HEK293T (cell line): Measurements from ENCODE around the gene KRTAP10-3.

ENCODE experiments used
- CTCF ChIA-PET: fragments of 350-600 bp; formaldehyde crosslinking; extraction: SDS; loops from one replicate; lab custom pipeline; 2021; ENCODE audit warnings: antibody characterized with exemption, inconsistent platforms; lab: Yijun Ruan, JAX
- POLR2A ChIA-PET: fragments of 350-600 bp; formaldehyde crosslinking; extraction: SDS; loops from one replicate; lab custom pipeline; 2020; ENCODE audit warnings: antibody characterized with exemption, inconsistent platforms; lab: Yijun Ruan, JAX
- DNase-seq: peaks from one replicate; pipeline ENCODE4 v3.0.0; 2012; ENCODE audit warnings: mixed read lengths; ENCODE audit errors: extremely low spot score
- ARNT ChIP-seq: fragments of 450-650 bp; IDR thresholded peaks from 2 replicates; pipeline ENCODE4 v1.6.1; 2017; ENCODE audit warnings: mild to moderate bottlenecking
- BHLHE40 ChIP-seq: fragments of 450-650 bp; IDR thresholded peaks from 2 replicates; pipeline ENCODE4 v1.6.1; 2016; ENCODE audit warnings: mild to moderate bottlenecking, moderate library complexity, borderline replicate concordance
- CTBP1 ChIP-seq: fragments of 450-650 bp; IDR thresholded peaks from 2 replicates; pipeline ENCODE4 v1.6.1; 2016; ENCODE audit warnings: borderline replicate concordance
- ELF4 ChIP-seq: fragments of 450-650 bp; IDR thresholded peaks from 2 replicates; pipeline ENCODE4 v1.6.1; 2017; ENCODE audit warnings: antibody characterized with exemption
- FOXA1 ChIP-seq: fragments of 450-650 bp; IDR thresholded peaks from 2 replicates; pipeline ENCODE4 v1.6.1; 2016; ENCODE audit warnings: mild to moderate bottlenecking
- FOXK2 ChIP-seq: fragments of 450-650 bp; IDR thresholded peaks from 2 replicates; pipeline ENCODE4 v1.6.1; 2016; ENCODE audit warnings: mild to moderate bottlenecking
- FOXM1 ChIP-seq: fragments of 450-650 bp; IDR thresholded peaks from 2 replicates; pipeline ENCODE4 v1.6.1; 2017; ENCODE audit warnings: mild to moderate bottlenecking, borderline replicate concordance
- HDGF ChIP-seq: fragments of 450-650 bp; IDR thresholded peaks from 2 replicates; pipeline ENCODE4 v1.6.1; 2017; ENCODE audit warnings: antibody characterized with exemption, borderline replicate concordance
- L3MBTL2 ChIP-seq: fragments of 450-650 bp; conservative IDR thresholded peaks from 2 replicates; pipeline ENCODE4 v1.6.1; 2016; ENCODE audit warnings: mild to moderate bottlenecking
- LEF1 ChIP-seq: fragments of 450-650 bp; IDR thresholded peaks from 2 replicates; pipeline ENCODE4 v1.6.1; 2017; ENCODE audit warnings: mild to moderate bottlenecking, borderline replicate concordance
- NFRKB ChIP-seq: fragments of 450-650 bp; IDR thresholded peaks from 2 replicates; pipeline ENCODE4 v1.6.1; 2016; ENCODE audit warnings: mild to moderate bottlenecking, moderate library complexity
- SP1 ChIP-seq: fragments of 450-650 bp; IDR thresholded peaks from 2 replicates; pipeline ENCODE4 v1.6.1; 2017
- SUZ12 ChIP-seq: fragments of 450-650 bp; IDR thresholded peaks from 2 replicates; pipeline ENCODE4 v1.6.1; 2016; ENCODE audit warnings: mild to moderate bottlenecking
- TARDBP ChIP-seq: fragments of 450-650 bp; IDR thresholded peaks from 2 replicates; pipeline ENCODE4 v1.6.1; 2016
- ZNF384 ChIP-seq: fragments of 450-650 bp; IDR thresholded peaks from 2 replicates; pipeline ENCODE4 v1.6.1; 2016
- TF ChIP-seq, protein P1 (sequence below): fragments of 450-650 bp; IDR thresholded peaks from 2 replicates; pipeline ENCODE4 v1.6.1; 2016

KRTAP10-3 gene

DNA sequence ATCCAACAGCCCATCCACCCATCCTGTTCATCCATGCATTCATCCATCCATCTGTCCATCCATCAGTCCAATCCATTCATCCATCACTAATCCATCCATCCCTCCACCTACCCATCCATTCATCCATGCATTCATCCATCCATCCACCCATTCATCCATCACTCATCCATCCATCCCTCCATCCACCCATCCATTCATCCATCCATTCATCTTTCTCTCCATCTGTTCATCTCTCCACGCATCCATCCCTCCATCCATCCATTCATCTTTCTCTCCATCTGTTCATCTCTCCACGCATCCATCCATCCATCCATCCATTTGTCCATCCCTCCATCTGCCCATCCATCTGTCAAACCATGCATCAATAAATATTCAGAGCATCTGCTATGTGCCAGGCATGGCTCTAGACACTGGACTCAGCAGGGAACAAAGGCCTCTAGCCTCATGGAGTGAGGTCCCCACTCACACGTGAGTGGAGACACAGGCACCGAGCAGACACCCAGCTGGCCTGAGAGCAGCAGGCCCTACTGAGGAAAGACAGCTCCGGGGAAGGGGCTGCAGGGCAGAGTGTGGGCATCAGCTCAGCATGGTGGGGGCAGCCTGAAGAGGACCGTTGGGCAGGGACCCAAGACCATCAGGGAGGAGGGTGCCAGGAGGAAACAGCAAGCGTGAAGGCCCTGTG is 28.2 kb downstream of the KRTAP10-3 start:
- TF ChIP-seq FOXM1, result no peak
- TF ChIP-seq SUZ12, result no peak
- no peak for TF ChIP-seq FOXA1
- TF ChIP-seq, protein P1, sequence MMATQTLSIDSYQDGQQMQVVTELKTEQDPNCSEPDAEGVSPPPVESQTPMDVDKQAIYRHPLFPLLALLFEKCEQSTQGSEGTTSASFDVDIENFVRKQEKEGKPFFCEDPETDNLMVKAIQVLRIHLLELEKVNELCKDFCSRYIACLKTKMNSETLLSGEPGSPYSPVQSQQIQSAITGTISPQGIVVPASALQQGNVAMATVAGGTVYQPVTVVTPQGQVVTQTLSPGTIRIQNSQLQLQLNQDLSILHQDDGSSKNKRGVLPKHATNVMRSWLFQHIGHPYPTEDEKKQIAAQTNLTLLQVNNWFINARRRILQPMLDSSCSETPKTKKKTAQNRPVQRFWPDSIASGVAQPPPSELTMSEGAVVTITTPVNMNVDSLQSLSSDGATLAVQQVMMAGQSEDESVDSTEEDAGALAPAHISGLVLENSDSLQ, result no peak
- no peak for TF ChIP-seq SP1
- no peak for TF ChIP-seq HDGF
- no peak for TF ChIP-seq ARNT
- TF ChIP-seq ELF4, result no peak
- CTCF ChIA-PET, result no interaction called here
- DNase-seq, result no peak
- POLR2A ChIA-PET, result no interaction called here

DNA sequence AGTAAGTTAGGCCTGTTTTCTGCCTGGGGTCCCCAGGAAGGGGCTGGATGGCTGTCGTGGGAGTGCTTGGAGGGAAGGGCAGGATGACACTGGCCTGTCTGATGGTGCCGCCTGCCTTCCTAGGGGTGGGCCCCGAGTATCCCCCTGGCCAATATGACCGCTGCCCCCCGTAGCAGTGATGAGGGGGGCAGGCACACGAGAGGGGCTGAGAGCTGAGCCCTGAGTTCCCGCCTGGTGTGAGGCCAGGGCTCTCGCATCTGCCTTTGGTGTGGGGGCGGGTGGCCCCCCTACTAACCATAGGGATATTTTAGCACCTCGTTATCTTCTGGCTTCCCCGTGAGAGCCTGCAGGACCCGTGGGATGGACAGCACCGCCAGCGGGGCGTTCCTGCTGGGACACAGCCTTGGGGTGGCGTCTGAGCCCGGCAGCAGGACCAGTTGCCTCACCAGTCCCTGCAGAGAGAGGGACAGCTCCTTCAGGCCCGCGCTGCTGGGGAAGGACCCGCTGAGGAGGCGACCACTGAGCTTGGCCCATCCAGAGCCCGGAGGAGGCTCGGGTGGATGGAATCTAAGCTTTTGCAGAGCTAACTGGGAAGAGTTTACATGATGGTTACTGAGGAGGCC is 29.0 kb downstream of the KRTAP10-3 start:
- ChIA-PET CTCF (interaction anchor here (0.7 kb wide), 1 partner anchor 180 kb away, joined by 3 read pairs; no protein-coding TSS in a partner anchor), POLR2A (no interaction called here)
- no peak for TF ChIP-seq SUZ12

DNA sequence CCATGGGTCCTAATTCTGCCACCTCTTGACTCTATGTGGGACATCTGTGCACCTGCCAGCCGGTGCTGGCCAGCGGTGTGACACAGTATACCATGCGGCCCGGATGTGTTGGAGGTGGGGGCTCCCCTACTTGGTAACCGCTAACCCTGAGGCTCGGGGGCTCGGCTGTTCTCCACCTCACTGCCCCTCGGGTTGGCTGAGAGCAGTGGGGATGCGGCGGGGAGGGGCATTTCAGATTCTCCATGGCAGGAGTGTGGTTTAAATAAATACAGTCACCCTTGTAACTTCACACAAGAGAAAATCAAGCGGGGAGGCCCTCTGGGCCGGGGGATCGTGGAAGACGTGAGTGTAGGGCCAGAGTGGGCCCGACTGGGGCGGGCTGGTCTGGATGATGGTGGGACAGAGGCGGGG is 29.6 kb downstream of the KRTAP10-3 start:
- TF ChIP-seq FOXM1, result no peak
- TF ChIP-seq ELF4, result no peak
- no peak for TF ChIP-seq TARDBP
- no peak for TF ChIP-seq CTBP1
- TF ChIP-seq SP1, result no peak
- POLR2A ChIA-PET, result no interaction called here
- CTCF ChIA-PET, result interaction anchor here (0.7 kb wide), 1 partner anchor 181 kb away, joined by 3 read pairs; no protein-coding TSS in a partner anchor
- no peak for DNase-seq

More for the DNA sequence above, 29.0 kb downstream of the KRTAP10-3 start:
- DNase-seq, result no peak

DNA sequence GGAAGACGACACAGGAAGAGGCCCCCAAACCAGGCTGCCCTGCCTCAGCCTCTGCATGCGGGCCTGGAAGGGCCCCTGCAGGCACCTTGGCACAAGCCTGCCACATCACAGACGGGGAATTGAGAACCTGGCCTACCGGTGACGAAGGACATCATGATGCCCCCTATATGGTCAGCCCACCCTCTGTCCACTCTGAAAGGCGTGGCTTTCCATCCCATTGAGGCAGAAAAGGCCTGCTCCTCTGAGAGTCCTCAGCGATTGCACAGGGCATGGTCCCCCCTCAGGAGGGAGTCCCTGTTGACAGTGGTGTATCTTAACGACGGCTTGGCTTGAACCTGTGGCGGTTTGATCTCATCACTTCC is 30.0 kb downstream of the KRTAP10-3 start:
- ChIA-PET CTCF (no interaction called here), POLR2A (no interaction called here)
- TF ChIP-seq TARDBP, result no peak
- no peak for TF ChIP-seq ELF4
- no peak for TF ChIP-seq FOXA1
- no peak for TF ChIP-seq FOXM1
- TF ChIP-seq, protein P1, result no peak
- no peak for TF ChIP-seq HDGF
- TF ChIP-seq ZNF384, result no peak
- TF ChIP-seq FOXK2, result no peak
- TF ChIP-seq NFRKB, result no peak
- TF ChIP-seq CTBP1, result no peak
- no peak for TF ChIP-seq SP1
- TF ChIP-seq SUZ12, result no peak
- no peak for TF ChIP-seq LEF1
- no peak for TF ChIP-seq L3MBTL2
- no peak for TF ChIP-seq ARNT
- TF ChIP-seq BHLHE40, result no peak
- no peak for DNase-seq

DNA sequence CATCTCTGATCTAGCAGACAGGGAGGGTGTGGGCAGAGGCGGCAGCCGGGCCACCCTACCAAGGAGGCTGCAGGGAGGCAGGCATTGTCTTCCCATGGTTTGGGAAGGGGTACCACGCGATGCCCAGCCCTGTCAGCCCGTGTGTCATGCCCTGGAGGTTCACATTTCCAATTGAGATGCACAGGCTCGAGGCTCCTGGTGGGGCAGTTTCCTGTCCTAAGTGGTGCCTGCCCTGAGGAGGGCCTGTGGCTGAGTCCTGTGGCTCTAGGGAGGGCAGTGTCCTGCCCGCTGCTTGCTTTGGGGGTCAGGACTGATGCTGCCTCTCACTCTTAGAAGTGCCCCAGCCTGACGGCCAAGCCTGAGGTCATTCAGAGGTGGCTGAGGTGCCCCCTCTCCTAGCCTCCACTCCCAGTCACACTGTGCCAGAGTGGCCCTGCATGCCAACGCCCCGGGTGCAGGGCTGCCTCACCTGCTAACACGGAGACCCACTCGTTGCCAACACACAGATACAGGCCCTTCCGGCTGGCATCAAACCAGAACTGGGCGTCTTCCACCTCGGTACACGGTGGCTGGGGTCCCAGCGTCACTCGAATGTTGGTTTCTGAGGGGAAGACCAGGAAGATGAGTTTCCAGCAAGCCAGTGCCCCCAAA is 30.5 kb downstream of the KRTAP10-3 start:
- TF ChIP-seq SUZ12, result no peak
- TF ChIP-seq L3MBTL2, result no peak
- ChIA-PET CTCF (no interaction called here), POLR2A (no interaction called here)
- no peak for DNase-seq

DNA sequence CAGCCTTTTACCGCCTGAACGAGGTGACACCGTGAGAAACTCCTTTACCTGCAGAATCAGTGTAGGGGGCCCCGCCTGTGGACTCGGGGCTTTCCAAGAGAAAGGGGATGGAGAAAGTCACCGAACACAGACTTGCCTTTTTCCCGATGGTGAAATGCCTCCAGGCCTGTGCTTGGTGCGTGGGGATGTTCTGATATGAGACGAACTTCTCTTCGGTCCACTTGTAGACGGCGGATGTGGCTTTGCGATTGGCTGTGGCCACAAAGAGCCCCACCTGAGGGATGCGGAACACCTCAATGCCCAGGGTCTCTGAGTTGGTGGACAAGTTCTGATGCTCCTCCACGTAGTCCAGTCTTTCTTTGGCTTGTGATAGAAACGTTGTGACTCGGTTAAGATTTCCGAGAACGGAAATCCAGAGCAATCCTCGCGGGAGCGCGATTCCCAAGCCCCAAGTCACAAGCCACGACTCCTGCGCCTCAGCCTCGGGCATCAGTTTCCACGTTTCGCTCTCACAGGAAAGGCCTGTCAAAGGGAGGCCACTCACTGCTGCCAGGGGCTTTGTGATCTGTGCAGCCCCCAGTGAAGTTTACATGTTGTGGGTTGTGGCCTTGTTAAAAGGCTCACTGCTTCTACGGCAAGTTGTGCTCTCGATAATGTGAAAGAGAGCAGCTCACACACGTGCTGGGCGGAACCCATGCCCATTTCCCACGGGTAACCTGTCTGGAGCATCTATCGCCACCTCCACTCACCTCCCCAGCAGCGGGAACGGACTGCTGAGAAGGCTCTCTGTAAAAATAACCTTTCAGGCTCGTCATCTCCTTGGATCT is 31.2 kb downstream of the KRTAP10-3 start:
- TF ChIP-seq HDGF, result no peak
- no peak for TF ChIP-seq SP1
- no peak for TF ChIP-seq FOXM1
- no peak for TF ChIP-seq BHLHE40
- TF ChIP-seq FOXA1, result no peak
- no peak for TF ChIP-seq FOXK2
- TF ChIP-seq TARDBP, result no peak
- TF ChIP-seq NFRKB, result no peak
- no peak for TF ChIP-seq SUZ12
- POLR2A ChIA-PET, result no interaction called here

More for the DNA sequence above, 31.2 kb downstream of the KRTAP10-3 start:
- DNase-seq, result no peak
- CTCF ChIA-PET, result no interaction called here
